Smooth muscle cell (in vitro differentiated cells): ENCODE results near the gene SELENOI. TPM values are rescaled to one million over a fixed set of nuclear protein-coding genes. Genes with fewer than 3 reads are reported as not detected.

Experiments used
- DNase-seq: peaks from one replicate; lab custom pipeline; 2025; ENCODE audit not compliant: unreplicated experiment; lab: John Stamatoyannopoulos, UW
- H2AFZ ChIP-seq: fragments of 200-600 bp; sonication (generic); 2 replicates; pipeline ENCODE4 v1.6.0; 2016; ENCODE audit warnings: antibody characterized with exemption, low read depth, mild to moderate bottlenecking
- H3F3A ChIP-seq: fragments of 200-600 bp; sonication (generic); 2 replicates; pipeline ENCODE4 v1.6.0; 2017; ENCODE audit warnings: antibody characterized with exemption, low read depth
- H3K27ac ChIP-seq: fragments of 200-600 bp; sonication (generic); 2 replicates; pipeline ENCODE4 v1.5.1; 2016; ENCODE audit warnings: low read depth, mild to moderate bottlenecking
- H3K27me3 ChIP-seq: fragments of 200-600 bp; sonication (generic); 2 replicates; pipeline ENCODE4 v1.6.1; 2016; ENCODE audit warnings: low read depth, mild to moderate bottlenecking
- H3K36me3 ChIP-seq: fragments of 200-600 bp; sonication (generic); 2 replicates; pipeline ENCODE4 v1.5.1; 2016; ENCODE audit warnings: low read depth
- H3K4me1 ChIP-seq: fragments of 200-600 bp; sonication (generic); 2 replicates; pipeline ENCODE4 v1.5.1; 2016; ENCODE audit warnings: low read depth
- H3K4me2 ChIP-seq: fragments of 200-600 bp; sonication (generic); 2 replicates; pipeline ENCODE4 v1.6.0; 2016; ENCODE audit warnings: mild to moderate bottlenecking
- H3K4me3 ChIP-seq: fragments of 200-600 bp; sonication (generic); 2 replicates; pipeline ENCODE4 v1.5.1; 2016; ENCODE audit warnings: mild to moderate bottlenecking
- H3K79me2 ChIP-seq: fragments of 200-600 bp; sonication (generic); 2 replicates; pipeline ENCODE4 v1.6.0; 2016; ENCODE audit warnings: low read depth, mild to moderate bottlenecking
- H3K9ac ChIP-seq: fragments of 200-600 bp; sonication (generic); 2 replicates; pipeline ENCODE4 v1.6.0; 2016; ENCODE audit warnings: low read depth
- H3K9me3 ChIP-seq: fragments of 200-600 bp; sonication (generic); replicated peaks from 2 replicates; pipeline ENCODE4 v1.5.1; 2016; ENCODE audit warnings: low read depth
- H4K20me1 ChIP-seq: fragments of 200-600 bp; sonication (generic); 2 replicates; pipeline ENCODE4 v1.6.0; 2016; ENCODE audit warnings: low read depth
- WGBS: methylation state at CpG from one replicate; pipeline ENCODE4 v1.1.7; 2016; ENCODE audit warnings: low lambda C conversion rate; 5-methylcytosine and 5-hydroxymethylcytosine counted together
- polyA plus RNA-seq: library from polyadenylated mRNA; unstranded; fragments of >200 nt; fragmentation: Nextera tagmentation; extraction: Ambion mirVana; gene quantifications from 2 replicates; pipeline ENCODE4 v1.2.1, GENCODE V29; 2016
- total RNA-seq: library from RNA; depleted of rRNA; stranded (reverse); fragments of >200 nt; gene quantifications from 2 replicates; pipeline ENCODE4 v1.2.3, GENCODE V29; 2014
- TF ChIP-seq, protein P1 (sequence below): fragments of 200-600 bp; sonication (generic); IDR thresholded peaks from 2 replicates; pipeline ENCODE4 v1.5.1; 2017; ENCODE audit warnings: borderline replicate concordance, mild to moderate bottlenecking, antibody characterized with exemption; ENCODE audit not compliant: insufficient read depth, poor library complexity, severe bottlenecking

Gene SELENOI
- total RNA-seq, result 26.3 and 26.8 TPM in 2 replicates
- 3.3 and 5.3 TPM in 2 replicates for polyA plus RNA-seq

GRCh38 chr2:26345545-26346453 is at the start of gene SELENOI:
SELENOI (plus strand) TSS chr2:26346143; CDS start chr2:26346233, 90 bp downstream.
- Histone ChIP-seq H3K27ac (peak within 1 kb of the TSS; percentile 91), H3K79me2 (peaks cover 64% of the 10 kb centered on the region), H3K4me2 (peak within 1 kb of the TSS; percentile 99), H3K9ac (peak within 1 kb of the TSS; percentile 89), H3K4me3 (peak within 1 kb of the TSS; percentile 96), H3K27me3 (no peaks in the 10 kb centered on the region), H2AFZ (peak within 1 kb of the TSS; percentile 88), H3K9me3 (no peaks in the 10 kb centered on the region), H3K36me3 (no peaks in the 10 kb centered on the region), H3F3A (no peaks in the 10 kb centered on the region), H3K4me1 (peaks cover 25% of the 10 kb centered on the region), H4K20me1 (peaks cover 31% of the 10 kb centered on the region)
- under 1% methylated on average over 75 of the region's 80 CpGs for WGBS
- TF ChIP-seq, protein P1, sequence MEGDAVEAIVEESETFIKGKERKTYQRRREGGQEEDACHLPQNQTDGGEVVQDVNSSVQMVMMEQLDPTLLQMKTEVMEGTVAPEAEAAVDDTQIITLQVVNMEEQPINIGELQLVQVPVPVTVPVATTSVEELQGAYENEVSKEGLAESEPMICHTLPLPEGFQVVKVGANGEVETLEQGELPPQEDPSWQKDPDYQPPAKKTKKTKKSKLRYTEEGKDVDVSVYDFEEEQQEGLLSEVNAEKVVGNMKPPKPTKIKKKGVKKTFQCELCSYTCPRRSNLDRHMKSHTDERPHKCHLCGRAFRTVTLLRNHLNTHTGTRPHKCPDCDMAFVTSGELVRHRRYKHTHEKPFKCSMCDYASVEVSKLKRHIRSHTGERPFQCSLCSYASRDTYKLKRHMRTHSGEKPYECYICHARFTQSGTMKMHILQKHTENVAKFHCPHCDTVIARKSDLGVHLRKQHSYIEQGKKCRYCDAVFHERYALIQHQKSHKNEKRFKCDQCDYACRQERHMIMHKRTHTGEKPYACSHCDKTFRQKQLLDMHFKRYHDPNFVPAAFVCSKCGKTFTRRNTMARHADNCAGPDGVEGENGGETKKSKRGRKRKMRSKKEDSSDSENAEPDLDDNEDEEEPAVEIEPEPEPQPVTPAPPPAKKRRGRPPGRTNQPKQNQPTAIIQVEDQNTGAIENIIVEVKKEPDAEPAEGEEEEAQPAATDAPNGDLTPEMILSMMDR, result no peak
- peak; percentile 96 for DNase-seq

DNA sequence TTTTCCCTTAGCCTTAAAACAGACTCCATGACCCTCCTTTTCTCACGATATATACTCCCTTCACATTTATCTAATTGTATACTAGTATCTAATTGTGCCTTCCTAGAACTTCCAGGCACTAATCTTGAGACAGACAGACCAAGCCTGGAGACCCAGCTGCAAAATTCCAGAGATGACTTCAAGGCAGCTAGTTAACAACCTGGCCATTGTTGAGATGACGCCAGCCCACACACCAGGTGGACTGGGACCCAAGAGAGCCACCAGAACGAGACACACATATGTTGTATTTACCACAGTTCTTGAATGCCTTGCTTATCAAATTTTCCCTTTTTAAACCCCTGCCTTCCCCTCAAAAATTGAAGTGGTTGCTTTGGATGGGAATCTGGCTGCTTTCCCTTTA is 48.9 kb upstream of the SELENOI start:
- WGBS, result 73% methylated on average over 3 of the region's 3 CpGs
- Histone ChIP-seq H2AFZ (no peak overlapping the region), H4K20me1 (no peaks in the 10 kb centered on the region)

GRCh38 chr2:26298286-26298637 is 47.7 kb upstream of the SELENOI start:
- peaks cover 3% of the 10 kb centered on the region for H3F3A ChIP-seq
- H3K9me3 ChIP-seq, result no peaks in the 10 kb centered on the region
- H3K4me3 ChIP-seq, result peak overlapping the region; percentile 67
- H3K4me2 ChIP-seq, result peak overlapping the region; percentile 98
- H2AFZ ChIP-seq, result peak overlapping the region; percentile 57
- H3K4me1 ChIP-seq, result peaks cover 33% of the 10 kb centered on the region
- H3K27ac ChIP-seq, result no peak overlapping the region
- no peak for DNase-seq
- H4K20me1 ChIP-seq, result no peaks in the 10 kb centered on the region
- 24% methylated on average over 17 of the region's 17 CpGs for WGBS
- no peaks in the 10 kb centered on the region for H3K79me2 ChIP-seq
- TF ChIP-seq, protein P1, result no peak
- H3K9ac ChIP-seq, result no peak overlapping the region
- H3K27me3 ChIP-seq, result no peaks in the 10 kb centered on the region
- H3K36me3 ChIP-seq, result no peaks in the 10 kb centered on the region

More for the DNA sequence above, 48.9 kb upstream of the SELENOI start:
- Histone ChIP-seq H3K4me1 (peaks cover 33% of the 10 kb centered on the region), H3K36me3 (no peaks in the 10 kb centered on the region), H3F3A (peaks cover 3% of the 10 kb centered on the region), H3K4me2 (no peak overlapping the region), H3K27ac (no peak overlapping the region), H3K4me3 (no peak overlapping the region), H3K9me3 (no peaks in the 10 kb centered on the region), H3K79me2 (no peaks in the 10 kb centered on the region), H3K27me3 (no peaks in the 10 kb centered on the region), H3K9ac (no peak overlapping the region)
- TF ChIP-seq, protein P1, result no peak
- DNase-seq, result no peak
